NT2/D1 (cell line): ENCODE results near the gene CENPL.

ENCODE experiments used
- SUZ12 ChIP-seq: IDR thresholded peaks from 2 replicates; pipeline ENCODE4 v1.6.1; 2011; ENCODE audit not compliant: insufficient read length, insufficient read depth; ENCODE audit errors: extremely low read depth
- YY1 ChIP-seq: IDR thresholded peaks from 2 replicates; pipeline ENCODE4 v1.6.1; 2011; ENCODE audit not compliant: insufficient read length, insufficient read depth
- ZNF274 ChIP-seq: IDR thresholded peaks from 2 replicates; pipeline ENCODE4 v1.6.1; 2011; ENCODE audit warnings: mild to moderate bottlenecking, low read depth, low read length

GRCh38 chr1:173771560-173771959, 53.1 kb downstream of the CENPL start:
- TF ChIP-seq YY1 (no peak), ZNF274 (no peak), SUZ12 (no peak)
